Measurements from ENCODE around the gene THSD7B.

DNA sequence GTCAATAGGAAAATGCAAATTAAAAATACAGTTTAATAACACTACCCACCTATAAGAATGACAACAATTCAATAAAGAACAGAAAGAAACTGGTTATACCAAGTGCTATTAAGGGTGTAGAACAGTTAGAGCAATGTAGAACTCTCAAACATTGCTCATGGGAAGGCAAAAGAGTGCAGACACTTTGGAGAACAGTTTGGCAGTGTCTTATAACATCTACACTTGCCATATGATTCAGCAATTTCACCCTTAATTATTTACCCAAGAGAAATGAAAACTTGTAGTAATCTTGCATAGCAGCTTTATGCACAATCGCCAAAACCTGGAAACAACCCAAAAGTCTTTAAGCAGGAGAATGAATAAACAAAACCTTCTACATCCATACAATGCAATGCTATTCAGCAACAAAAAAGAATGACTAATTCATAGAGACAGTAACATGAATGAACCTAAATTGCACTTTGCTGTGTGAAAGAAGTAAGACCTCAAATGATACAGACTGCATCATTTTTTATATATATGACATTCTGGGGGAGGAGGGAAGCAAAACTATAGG, 455.2 kb downstream of the THSD7B start:
- TF ChIP-seq EP300 (IDR thresholded peaks at IDR 0.05; ENCODE audit: low read depth) (no peak), POLR2A (IDR thresholded peaks at IDR 0.05) (no peak)
- TF ChIP-seq, protein P1, sequence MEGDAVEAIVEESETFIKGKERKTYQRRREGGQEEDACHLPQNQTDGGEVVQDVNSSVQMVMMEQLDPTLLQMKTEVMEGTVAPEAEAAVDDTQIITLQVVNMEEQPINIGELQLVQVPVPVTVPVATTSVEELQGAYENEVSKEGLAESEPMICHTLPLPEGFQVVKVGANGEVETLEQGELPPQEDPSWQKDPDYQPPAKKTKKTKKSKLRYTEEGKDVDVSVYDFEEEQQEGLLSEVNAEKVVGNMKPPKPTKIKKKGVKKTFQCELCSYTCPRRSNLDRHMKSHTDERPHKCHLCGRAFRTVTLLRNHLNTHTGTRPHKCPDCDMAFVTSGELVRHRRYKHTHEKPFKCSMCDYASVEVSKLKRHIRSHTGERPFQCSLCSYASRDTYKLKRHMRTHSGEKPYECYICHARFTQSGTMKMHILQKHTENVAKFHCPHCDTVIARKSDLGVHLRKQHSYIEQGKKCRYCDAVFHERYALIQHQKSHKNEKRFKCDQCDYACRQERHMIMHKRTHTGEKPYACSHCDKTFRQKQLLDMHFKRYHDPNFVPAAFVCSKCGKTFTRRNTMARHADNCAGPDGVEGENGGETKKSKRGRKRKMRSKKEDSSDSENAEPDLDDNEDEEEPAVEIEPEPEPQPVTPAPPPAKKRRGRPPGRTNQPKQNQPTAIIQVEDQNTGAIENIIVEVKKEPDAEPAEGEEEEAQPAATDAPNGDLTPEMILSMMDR (IDR thresholded peaks at IDR 0.05) = no peak
